Loucy (cell line): ENCODE data around the gene IL17A.

Experiments
- EZH2phosphoT487 ChIP-seq: fragments of 200-600 bp; IDR thresholded peaks from 2 replicates; pipeline ENCODE4 v1.6.1; 2018; ENCODE audit warnings: antibody characterized with exemption, mild to moderate bottlenecking, moderate library complexity, borderline replicate concordance
- TF ChIP-seq, protein P1 (sequence below): fragments of 200-600 bp; sonication (generic); conservative IDR thresholded peaks from 2 replicates; pipeline ENCODE4 v1.5.1; 2014; ENCODE audit warnings: mild to moderate bottlenecking, antibody characterized with exemption, low read length

DNA sequence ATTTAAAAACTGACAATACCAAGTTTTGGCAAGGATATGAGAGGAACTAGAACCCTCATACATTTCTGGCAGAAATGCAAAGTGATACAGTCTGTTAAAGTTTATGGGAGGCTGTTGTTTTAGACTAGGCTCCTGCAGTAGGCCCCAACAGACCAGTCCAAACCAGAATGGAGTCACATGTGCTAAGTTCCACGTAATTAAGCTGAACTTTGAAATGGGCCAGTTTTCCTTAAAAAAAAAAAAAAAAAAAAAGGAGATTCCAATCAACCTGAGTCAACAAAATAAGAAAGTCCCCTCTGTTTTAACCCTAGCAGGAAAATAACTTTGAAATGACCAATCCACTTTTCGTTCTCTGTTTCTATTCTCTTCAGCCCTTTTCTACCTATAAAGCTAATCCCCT, 31.6 kb downstream of the IL17A start:
- no peak for TF ChIP-seq EZH2phosphoT487
- TF ChIP-seq, protein P1, sequence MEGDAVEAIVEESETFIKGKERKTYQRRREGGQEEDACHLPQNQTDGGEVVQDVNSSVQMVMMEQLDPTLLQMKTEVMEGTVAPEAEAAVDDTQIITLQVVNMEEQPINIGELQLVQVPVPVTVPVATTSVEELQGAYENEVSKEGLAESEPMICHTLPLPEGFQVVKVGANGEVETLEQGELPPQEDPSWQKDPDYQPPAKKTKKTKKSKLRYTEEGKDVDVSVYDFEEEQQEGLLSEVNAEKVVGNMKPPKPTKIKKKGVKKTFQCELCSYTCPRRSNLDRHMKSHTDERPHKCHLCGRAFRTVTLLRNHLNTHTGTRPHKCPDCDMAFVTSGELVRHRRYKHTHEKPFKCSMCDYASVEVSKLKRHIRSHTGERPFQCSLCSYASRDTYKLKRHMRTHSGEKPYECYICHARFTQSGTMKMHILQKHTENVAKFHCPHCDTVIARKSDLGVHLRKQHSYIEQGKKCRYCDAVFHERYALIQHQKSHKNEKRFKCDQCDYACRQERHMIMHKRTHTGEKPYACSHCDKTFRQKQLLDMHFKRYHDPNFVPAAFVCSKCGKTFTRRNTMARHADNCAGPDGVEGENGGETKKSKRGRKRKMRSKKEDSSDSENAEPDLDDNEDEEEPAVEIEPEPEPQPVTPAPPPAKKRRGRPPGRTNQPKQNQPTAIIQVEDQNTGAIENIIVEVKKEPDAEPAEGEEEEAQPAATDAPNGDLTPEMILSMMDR = no peak
